HG03139 (cell line): ENCODE results near the gene TIFAB.
A peak's percentile ranks its signal among the peaks of the same experiment; 100 is the strongest.

ENCODE experiments used
- ATAC-seq: cut with Tn5 transposase; IDR thresholded peaks from one replicate; pipeline ENCODE4 v1.9.1; 2021; ENCODE audit not compliant: unreplicated experiment

The TIFAB gene

DNA sequence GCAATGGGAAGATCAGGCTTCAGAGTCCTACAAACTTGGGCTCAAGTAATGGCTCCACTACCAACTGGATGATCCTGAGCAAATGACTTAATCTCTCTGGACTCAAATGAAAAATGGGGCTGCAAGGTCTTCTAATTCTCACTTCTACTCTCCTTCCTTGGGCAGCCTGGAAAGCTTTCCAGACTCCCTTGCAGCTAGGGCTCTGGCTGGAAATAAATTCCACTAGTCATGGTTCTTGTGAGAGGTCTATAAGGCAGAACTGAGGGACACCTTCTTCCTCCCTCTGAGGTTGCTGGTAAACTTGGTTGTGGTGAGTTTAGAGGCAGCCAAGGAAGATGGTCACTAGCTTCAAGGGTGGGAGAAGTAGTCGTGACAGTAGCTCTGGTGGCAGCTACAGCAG lies 23.6 kb downstream of the TIFAB start:
- no peak for ATAC-seq

DNA sequence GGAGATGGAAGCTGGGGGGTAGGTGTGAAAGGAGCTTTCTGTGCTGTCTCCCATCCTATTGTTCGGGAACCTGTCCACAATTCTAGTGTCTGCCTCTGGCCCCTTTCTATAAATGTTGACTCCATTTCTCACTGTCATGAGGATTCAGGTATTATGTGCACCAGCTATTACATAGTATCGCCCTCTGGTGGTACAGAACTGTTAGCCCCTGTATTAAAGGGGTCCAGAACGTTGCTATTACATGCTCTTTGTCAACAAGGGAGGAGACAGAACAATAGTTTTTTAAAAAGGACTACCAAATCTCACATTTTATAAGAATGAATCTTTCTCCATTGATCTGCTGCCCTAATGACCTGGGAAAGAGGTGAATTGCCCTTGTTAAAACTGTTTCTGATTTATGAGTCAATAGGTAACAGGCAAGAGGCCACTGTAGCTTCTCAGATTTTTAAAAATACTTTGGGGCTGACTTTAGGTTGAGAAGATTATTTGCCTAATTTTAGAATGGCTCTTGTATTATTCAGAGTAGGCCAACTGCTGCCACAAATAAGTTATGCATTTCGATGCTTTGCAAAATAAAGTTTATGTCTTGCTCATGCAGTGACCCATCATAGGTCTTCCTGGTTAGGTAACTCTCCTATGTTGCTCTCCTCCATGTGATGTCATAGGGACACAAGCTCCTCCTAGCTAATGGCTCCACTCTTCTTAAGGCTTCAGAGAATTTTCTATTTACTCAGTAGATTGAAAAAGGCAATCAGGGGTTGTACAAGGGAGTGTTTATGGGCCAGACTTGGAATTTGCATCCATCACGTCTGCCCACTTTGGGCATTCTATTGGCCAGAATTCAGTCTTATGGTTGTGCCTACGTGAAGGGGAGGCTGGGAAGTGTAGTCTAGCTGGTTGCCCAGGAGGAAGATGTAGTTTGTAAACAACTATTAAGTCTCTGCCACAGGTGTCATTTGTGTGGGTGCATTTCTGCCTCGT lies 25.8 kb downstream of the TIFAB start:
- peak; percentile 79 for ATAC-seq

DNA sequence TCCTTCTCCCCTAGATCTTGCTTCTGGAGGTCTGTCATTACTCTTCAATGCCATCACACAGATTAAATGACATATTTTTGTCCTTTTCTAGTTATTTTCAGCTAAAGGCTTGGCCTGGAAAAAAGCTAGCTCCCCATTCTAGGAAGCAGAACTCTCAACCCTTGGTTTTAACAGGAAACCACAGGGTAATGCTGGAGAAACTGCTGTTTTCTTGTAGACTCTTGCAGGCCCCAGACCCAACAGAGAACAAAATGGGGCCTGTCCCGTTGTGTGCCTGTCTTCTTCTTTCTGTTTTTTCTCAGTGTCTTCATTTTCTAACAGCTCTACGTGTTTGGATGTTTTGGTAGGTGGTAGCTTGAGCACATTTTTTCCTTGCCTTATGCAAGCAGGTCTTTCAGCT lies 26.5 kb downstream of the TIFAB start:
- ATAC-seq, result no peak

DNA sequence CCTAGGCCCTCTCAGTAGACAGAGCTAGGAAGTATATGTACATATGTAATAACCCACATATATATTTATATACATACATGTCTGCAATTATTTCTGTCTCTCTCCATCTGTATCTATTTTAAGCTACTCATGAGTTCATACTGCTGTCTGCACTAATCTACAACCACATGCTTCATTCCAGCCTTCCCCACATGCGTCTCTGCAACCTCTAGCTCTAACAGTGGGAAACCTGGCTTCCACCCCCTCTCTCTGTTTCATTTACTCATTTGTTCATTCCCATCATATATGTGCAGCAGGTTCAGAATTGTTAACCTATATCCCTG lies 28.3 kb downstream of the TIFAB start:
- no peak for ATAC-seq

DNA sequence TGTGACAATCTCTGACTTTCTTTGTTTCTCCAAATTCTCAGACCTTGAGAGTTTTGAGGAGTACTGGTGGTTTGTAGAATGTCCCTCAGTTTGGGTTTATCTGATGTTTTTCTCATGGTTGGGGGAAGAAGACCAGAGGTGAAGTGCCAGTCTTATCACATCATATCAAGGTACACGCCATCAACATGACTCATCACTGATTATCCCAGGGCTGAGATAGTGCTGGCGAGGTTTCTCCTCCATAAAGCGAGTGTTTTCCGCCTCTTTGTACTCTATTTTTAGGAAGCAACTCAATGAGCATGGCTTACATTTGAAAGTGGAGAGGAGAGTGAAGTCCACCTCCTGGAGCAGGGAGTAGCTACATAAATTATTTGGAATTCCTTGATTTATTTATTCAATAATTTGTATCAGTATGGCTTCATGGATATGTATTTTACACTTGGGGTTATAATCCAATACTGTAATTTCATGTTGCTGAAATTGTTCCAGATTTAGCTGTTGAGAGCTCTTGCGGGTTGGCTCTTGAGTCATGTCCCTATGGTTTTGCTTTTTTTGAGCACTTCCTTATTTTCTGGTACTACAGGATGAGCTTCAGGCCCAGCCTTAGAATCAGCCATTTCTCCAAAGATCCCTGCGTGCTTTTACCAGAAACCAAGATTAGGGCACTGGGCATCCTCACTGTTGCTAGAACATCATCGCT lies 28.9 kb downstream of the TIFAB start:
- ATAC-seq, result no peak

DNA sequence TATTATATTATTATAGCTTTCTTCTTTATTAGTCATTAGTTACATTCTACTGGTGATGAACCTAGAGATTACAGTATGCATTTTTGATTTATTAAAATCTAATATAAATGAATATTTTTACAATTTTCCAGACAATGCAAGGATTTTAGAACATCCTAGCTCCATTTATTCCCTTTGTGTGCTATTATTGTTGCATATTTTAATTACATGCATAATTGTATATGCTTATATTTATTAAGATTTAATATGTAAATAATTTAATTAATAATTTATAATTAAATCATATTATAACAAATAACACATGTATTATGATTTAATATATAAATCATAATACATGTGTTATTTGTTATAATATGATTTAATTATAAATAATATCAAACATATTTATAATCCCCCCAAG lies 29.7 kb downstream of the TIFAB start:
- ATAC-seq, result no peak

DNA sequence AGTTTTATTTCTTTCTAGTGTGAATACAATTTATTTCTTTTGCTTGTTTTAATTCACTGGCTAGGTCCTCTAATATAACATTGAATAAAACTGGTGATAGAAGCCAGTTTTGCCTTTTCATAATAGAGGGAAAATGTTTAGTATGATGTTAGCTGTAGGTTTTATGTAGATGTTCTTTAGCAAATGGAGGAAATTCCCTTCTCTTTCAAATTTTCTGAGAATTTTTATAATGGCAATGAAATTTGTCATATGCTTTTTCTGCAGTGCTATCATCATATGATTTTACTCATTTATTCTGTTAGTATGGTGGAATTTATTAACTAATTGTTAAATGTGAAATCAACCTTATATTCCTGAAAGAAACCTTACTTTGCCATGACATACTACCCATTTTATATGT lies 35.1 kb downstream of the TIFAB start:
- ATAC-seq, result no peak

DNA sequence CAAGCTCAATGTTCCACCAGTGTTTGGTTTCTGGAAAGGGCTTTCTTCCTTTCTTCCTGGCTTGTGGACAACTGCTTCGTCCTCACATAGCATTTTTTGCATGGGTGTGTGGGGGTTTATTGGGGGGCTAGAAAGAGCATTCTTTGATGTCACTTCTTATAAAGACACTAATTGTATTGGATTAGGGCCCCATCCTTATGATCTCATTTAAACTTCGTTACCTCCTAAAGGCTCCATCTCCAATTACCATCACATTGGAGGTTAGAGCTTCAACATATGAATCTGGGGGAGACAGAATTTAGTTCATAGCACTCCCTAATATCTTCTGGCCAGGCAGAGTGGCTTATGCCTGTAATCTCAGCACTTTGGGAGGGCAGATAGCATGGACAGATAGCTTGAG lies 47.1 kb downstream of the TIFAB start:
- ATAC-seq, result no peak

DNA sequence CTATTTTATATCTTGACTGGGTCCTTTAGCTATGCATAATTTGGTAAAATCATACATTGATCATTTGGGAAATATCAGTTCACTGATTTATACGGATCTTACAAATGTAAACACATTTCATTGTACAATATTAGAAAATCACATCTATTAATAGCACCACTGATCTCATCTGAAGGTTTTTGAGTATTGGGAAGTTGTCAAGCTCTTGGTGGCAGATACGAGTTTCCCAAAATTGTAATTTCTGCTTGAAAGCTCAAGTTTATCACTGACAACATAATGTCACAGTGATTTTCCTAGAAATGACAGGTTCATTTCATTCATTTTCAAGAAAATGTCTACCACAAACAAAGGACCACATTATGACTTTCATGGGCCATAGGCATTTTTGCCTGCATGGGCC lies 50.1 kb downstream of the TIFAB start:
- ATAC-seq, result no peak

DNA sequence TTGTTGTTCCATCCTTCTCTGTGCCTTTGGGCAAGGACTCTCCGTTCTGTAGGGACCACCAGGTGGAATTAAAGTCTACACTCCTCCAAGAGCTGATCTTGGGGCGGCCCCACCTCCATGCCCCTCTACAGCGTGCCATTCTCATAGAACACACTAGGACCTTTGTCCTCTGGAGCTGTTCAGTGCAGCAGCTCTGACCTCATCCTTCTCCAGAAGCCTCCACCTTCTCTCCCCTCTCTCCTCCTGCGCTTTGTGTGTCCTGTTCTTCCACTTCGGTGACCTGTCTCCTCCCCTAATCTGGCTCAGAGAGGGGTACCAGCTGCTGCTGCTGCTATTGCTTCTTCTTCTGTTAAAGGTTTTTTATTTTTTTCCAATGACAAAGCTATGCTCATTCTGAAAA lies 51.3 kb downstream of the TIFAB start:
- no peak for ATAC-seq

DNA sequence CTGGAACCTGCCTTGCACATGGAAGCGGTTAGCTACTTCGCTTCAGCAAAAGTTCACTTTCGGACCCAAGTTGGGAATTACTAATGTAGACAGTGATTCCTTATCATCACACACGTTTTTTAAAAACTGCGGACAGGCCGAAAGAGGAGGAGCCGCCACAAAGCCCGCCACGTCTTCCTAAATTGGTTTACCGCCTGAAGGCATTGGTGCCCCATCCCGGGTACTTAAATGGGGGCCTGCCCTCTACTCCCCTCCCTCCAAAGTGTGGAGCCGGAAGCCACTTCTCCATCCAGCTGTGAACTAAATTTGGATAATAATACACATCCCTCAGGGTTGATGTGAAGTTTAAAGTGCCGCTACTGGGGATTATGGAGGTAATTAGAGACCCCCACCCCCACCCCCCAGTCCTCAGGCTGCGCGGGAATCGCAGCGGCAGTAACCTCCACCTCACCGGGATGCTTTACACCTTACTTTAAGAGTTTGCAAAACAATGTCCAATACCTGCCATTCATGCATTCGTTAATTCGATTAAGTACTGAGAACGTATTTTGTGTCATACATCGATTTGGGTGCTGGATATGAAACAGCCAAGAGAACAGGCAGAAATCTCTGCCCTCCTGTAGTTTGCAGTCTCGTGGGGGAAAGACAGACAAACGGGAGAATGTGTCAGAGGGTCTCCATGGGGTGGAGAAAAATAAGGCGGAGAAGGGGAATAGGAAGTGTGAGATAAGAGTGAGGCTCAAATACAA lies 52.2 kb downstream of the TIFAB start:
- no peak for ATAC-seq

DNA sequence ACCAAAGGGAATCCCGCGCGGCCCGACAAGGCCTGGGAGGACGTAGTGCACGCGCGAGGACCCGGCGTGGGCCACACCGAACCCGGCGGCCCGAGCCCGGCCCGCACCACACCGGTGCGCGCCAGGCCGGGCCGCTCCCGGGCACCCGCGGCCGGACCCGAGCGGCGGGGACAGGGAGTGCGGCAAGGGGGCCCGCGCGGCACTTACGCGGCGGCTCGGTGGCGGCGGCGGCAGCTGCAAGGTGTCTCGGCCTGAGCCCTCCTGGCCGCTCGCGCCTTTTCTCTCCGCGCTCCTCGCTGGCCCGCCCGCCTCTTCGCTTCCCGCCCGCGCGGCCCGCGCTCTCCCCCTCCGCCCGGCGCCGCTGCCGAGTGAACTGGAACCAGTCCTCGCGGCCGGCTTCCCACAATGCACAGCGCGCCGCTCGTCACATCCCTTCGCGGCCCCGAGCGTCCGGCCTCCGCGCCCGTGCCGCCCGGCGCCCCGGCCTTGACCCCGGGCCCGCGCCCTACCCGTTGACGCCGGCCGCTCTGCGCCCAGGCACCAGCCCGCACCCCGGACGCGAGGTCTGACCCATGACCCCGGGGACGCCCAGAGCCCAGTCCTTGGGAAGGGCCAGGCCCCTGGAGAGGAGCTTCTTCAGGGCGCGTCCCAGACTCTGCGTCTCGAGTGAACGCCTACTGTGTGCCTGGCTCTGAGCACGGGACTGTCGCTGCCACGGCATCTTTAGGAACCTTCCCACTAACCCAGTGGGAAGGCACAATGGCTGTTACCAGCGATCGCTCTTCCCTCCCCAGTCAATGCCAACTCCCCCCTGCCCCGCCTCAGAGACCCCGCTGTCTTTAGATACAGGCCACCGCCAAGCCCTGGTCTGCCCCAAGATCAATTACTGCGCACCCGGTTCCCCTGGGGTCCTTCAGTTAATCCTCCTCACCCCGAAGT lies 53.0 kb downstream of the TIFAB start, which contains the start of gene MACROH2A1:
Gene MACROH2A1 (minus strand): TSS at position 377 of the 939 bp plus-strand sequence. CDS start 10,138 bp downstream, outside the sequence.
- peak; percentile 80 for ATAC-seq

DNA sequence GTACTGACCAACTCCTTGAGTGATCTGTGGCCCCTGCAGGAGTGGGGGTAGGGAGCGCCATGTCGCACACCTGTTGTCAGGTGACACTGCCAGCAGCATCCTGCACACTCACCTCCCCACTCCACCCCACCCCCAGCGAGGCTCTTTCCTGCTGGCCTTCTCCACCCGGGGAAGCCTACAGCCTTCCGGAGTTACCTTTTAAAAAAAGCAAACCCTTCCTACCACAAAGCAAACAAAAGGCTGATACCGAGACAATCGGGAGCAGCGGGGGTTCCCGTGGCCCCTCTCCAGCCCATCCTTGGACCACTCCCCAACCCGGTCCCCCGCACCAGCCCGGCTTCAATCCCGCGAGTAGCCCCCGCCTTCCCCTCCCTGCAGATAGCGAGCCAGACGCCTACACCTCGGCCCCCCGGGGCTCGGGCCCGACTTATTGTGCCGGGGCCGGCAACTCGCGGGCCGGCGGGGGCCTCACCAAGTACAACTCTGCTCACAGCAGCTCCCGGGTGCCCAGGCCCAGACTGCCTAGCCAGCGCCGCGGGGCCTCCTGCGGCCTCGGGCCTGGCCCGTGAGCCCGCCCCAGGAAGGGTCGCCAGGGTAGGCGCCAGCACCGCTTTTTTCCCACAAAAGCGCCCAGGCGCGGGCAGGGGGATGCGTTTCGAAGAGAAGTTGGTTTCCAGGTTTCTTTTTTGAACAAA lies 53.8 kb downstream of the TIFAB start:
- peak; percentile 27 for ATAC-seq
